ENCODE data around the gene ZNF571.
A peak's percentile ranks its signal among the peaks of the same experiment; 100 is the strongest.

ZNF571 gene

GRCh38 chr19:37565370-37565669 lies 29.3 kb downstream of the ZNF571 start:
- H3K4me3 ChIP-seq (ENCODE audit: low read depth, low read length), result no peak overlapping the region
- no peak for DNase-seq (ENCODE audit: low read depth)
- TF ChIP-seq, protein P1, sequence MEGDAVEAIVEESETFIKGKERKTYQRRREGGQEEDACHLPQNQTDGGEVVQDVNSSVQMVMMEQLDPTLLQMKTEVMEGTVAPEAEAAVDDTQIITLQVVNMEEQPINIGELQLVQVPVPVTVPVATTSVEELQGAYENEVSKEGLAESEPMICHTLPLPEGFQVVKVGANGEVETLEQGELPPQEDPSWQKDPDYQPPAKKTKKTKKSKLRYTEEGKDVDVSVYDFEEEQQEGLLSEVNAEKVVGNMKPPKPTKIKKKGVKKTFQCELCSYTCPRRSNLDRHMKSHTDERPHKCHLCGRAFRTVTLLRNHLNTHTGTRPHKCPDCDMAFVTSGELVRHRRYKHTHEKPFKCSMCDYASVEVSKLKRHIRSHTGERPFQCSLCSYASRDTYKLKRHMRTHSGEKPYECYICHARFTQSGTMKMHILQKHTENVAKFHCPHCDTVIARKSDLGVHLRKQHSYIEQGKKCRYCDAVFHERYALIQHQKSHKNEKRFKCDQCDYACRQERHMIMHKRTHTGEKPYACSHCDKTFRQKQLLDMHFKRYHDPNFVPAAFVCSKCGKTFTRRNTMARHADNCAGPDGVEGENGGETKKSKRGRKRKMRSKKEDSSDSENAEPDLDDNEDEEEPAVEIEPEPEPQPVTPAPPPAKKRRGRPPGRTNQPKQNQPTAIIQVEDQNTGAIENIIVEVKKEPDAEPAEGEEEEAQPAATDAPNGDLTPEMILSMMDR (conservative IDR thresholded peaks at IDR 0.05; ENCODE audit: low read depth, low read length), result no peak

GRCh38 chr19:37564624-37565369 lies 29.8 kb downstream of the ZNF571 start:
- no peak for DNase-seq (ENCODE audit: low read depth)
- H3K4me3 ChIP-seq (ENCODE audit: low read depth, low read length), result no peak overlapping the region

DNA sequence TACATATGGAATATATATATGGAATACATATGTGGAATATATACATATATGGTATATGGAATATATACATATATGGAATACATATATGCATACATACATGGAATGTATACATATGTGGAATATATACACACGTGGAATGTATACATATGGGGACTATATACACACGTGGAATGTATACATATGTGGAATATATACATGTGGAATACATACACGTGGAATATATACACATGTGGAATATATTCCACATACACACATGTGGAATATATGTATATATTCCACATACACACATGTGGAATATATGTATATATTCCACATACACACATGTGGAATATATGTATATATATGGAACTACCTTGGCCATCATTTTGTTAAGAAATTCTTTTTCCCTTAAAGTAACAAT lies 31.1 kb downstream of the ZNF571 start:
- DNase-seq (ENCODE audit: low read depth), result no peak
- H3K4me3 ChIP-seq (ENCODE audit: low read depth, low read length), result no peak overlapping the region
- TF ChIP-seq, protein P1 (conservative IDR thresholded peaks at IDR 0.05; ENCODE audit: low read depth, low read length), result no peak

More at GRCh38 chr19:37564624-37565369, 29.8 kb downstream of the ZNF571 start:
- TF ChIP-seq, protein P1 (conservative IDR thresholded peaks at IDR 0.05; ENCODE audit: low read depth, low read length), result no peak

GRCh38 chr19:37551129-37551993 lies 43.2 kb downstream of the ZNF571 start:
- DNase-seq (ENCODE audit: low read depth), result peak; percentile 78
- H3K4me3 ChIP-seq (ENCODE audit: low read depth, low read length), result peak overlapping the region; percentile 87
- TF ChIP-seq, protein P1 (conservative IDR thresholded peaks at IDR 0.05; ENCODE audit: low read depth, low read length), result peak; percentile 72

GRCh38 chr19:37537391-37537947 lies 57.1 kb downstream of the ZNF571 start:
- TF ChIP-seq, protein P1 (conservative IDR thresholded peaks at IDR 0.05; ENCODE audit: low read depth, low read length), result no peak
- DNase-seq (ENCODE audit: low read depth), result peak; percentile 13
- no peak overlapping the region for H3K4me3 ChIP-seq (ENCODE audit: low read depth, low read length)

DNA sequence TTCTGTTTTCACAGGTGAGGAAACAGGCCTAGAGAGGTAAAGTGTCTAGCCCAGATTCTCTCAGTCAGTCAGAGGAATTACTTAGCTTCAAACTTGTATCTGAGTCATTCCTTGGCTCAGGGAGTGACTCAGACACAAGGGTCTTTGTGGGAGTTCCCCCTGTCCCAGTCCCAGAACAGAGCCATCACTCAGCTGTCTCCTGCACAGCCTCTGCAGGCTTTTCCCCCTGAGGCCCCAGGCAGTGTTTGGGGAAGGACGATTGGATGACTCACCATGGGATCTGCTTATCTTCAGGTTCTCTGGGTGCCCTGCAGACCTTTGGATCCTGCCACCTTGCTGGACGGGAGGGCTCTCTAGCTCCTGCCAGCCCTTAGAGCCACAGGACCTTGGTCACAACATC lies 74.7 kb downstream of the ZNF571 start:
- no peak overlapping the region for H3K4me3 ChIP-seq (ENCODE audit: low read depth, low read length)
- TF ChIP-seq, protein P1 (conservative IDR thresholded peaks at IDR 0.05; ENCODE audit: low read depth, low read length), result no peak
- DNase-seq (ENCODE audit: low read depth), result peak; percentile 17
